HepG2 (cell line): ENCODE results near the gene CTSW. TPM values are rescaled to one million over a fixed set of nuclear protein-coding genes. Genes with fewer than 3 reads are reported as not detected.

Experiments used
- CBX1 ChIP-seq: IDR thresholded peaks from one replicate; pipeline ENCODE4 v1.6.1; 2016; ENCODE audit warnings: antibody characterized with exemption, low read depth
- HDAC6 ChIP-seq: fragments of 200-600 bp; sonication (generic); IDR thresholded peaks from 2 replicates; pipeline ENCODE4 v1.7.0; 2017; ENCODE audit warnings: mild to moderate bottlenecking, antibody characterized with exemption, low read length, low read depth
- HNRNPK ChIP-seq: fragments of 200-400 bp; formaldehyde crosslinking; IDR thresholded peaks from 2 replicates; pipeline ENCODE4 v1.6.1; 2018; ENCODE audit warnings: low read length, low read depth, moderate library complexity, mild to moderate bottlenecking; ENCODE audit not compliant: poor library complexity, severe bottlenecking
- JARID2 ChIP-seq: sonication (generic); formaldehyde crosslinking; IDR thresholded peaks from 2 replicates; pipeline ENCODE4 v1.8.1; 2023; ENCODE audit warnings: missing genetic modification reagents, inconsistent platforms; ENCODE audit not compliant: insufficient replicate concordance
- JUND ChIP-seq: sonication (generic); formaldehyde crosslinking; IDR thresholded peaks from 2 replicates; pipeline ENCODE4 v1.8.0; 2022; ENCODE audit warnings: mild to moderate bottlenecking, missing genetic modification reagents
- KDM4B ChIP-seq: sonication (generic); formaldehyde crosslinking; IDR thresholded peaks from 2 replicates; pipeline ENCODE4 v1.4.0; 2020; ENCODE audit warnings: missing genetic modification reagents
- KLF9 ChIP-seq: IDR thresholded peaks from 2 replicates; pipeline ENCODE4 v1.6.1; 2016; ENCODE audit warnings: low read depth
- MATR3 ChIP-seq: sonication (generic); formaldehyde crosslinking; IDR thresholded peaks from 2 replicates; pipeline ENCODE4 v1.4.0; 2020; ENCODE audit warnings: missing genetic modification reagents
- MEF2D ChIP-seq: sonication (generic); formaldehyde crosslinking; IDR thresholded peaks from 2 replicates; pipeline ENCODE4 v1.5.1; 2020; ENCODE audit warnings: mild to moderate bottlenecking, missing genetic modification reagents
- PAX8 ChIP-seq: sonication (generic); formaldehyde crosslinking; IDR thresholded peaks from 2 replicates; pipeline ENCODE4 v1.8.0; 2022; ENCODE audit warnings: mild to moderate bottlenecking, missing genetic modification reagents, borderline replicate concordance
- RELA ChIP-seq: sonication (generic); formaldehyde crosslinking; IDR thresholded peaks from 2 replicates; pipeline ENCODE4 v1.4.0; 2020; ENCODE audit warnings: missing genetic modification reagents
- SETDB1 ChIP-seq: sonication (generic); formaldehyde crosslinking; IDR thresholded peaks from 2 replicates; pipeline ENCODE4 v1.5.1; 2020; ENCODE audit warnings: missing genetic modification reagents, mild to moderate bottlenecking, borderline replicate concordance
- SMAD3 ChIP-seq: sonication (generic); formaldehyde crosslinking; IDR thresholded peaks from 2 replicates; pipeline ENCODE4 v1.4.0; 2020; ENCODE audit warnings: missing genetic modification reagents
- TBP ChIP-seq: sonication (generic); formaldehyde crosslinking; IDR thresholded peaks from 2 replicates; pipeline ENCODE4 v1.5.0; 2020; ENCODE audit warnings: missing genetic modification reagents
- ZNF550 ChIP-seq: sonication (generic); formaldehyde crosslinking; IDR thresholded peaks from 2 replicates; pipeline ENCODE4 v1.4.0; 2020; ENCODE audit warnings: mild to moderate bottlenecking, missing genetic modification reagents, borderline replicate concordance
- ZNF75D ChIP-seq: sonication (generic); formaldehyde crosslinking; IDR thresholded peaks from 2 replicates; pipeline ENCODE4 v1.8.1; 2023; ENCODE audit warnings: missing genetic modification reagents, mild to moderate bottlenecking, borderline replicate concordance
- ZNF761 ChIP-seq: sonication (generic); formaldehyde crosslinking; conservative IDR thresholded peaks from 2 replicates; pipeline ENCODE4 v1.4.0; 2020; ENCODE audit warnings: mild to moderate bottlenecking, missing genetic modification reagents
- ZNF788 ChIP-seq: sonication (generic); formaldehyde crosslinking; IDR thresholded peaks from 2 replicates; pipeline ENCODE4 v1.5.0; 2020; ENCODE audit warnings: mild to moderate bottlenecking, missing genetic modification reagents, borderline replicate concordance
- ZSCAN25 ChIP-seq: sonication (generic); formaldehyde crosslinking; IDR thresholded peaks from 2 replicates; pipeline ENCODE4 v1.8.0; 2022; ENCODE audit warnings: mild to moderate bottlenecking, missing genetic modification reagents
- polyA plus RNA-seq, 8 experiments: library from polyadenylated mRNA; depleted of rRNA in 3 of 8; stranded (reverse) in 7 of 8; unstranded in 1 of 8; fragments of >200 nt; fragmentation: Illumina TruSeq in 4 of 8; extraction: Trizol in 4 of 8; gene quantifications; 2 replicates each; pipeline versions ENCODE4 v1.2.1 to v1.2.3, GENCODE V29; 2011 to 2016; ENCODE audit warnings: low read depth in 4 of 8, missing spikeins in 1 of 8, mixed read lengths in 1 of 8; ENCODE audit not compliant: insufficient read depth in 1 of 8
- total RNA-seq, 5 experiments: library from RNA; depleted of rRNA; stranded (reverse); fragments of >200 nt; fragmentation: Illumina TruSeq; extraction: Trizol; gene quantifications; 2 replicates each; pipeline ENCODE4 v1.2.3, GENCODE V29; 2016; ENCODE audit warnings: low read depth in 1 of 5
- TF ChIP-seq, protein P1 (sequence below): sonication (generic); formaldehyde crosslinking; conservative IDR thresholded peaks from 2 replicates; pipeline ENCODE4 v1.8.0; 2022; ENCODE audit warnings: low read depth, missing genetic modification reagents
- TF ChIP-seq, protein P2 (sequence below): sonication (generic); formaldehyde crosslinking; IDR thresholded peaks from 2 replicates; pipeline ENCODE4 v1.5.1; 2020; ENCODE audit warnings: missing genetic modification reagents, mild to moderate bottlenecking, borderline replicate concordance
- TF ChIP-seq, protein P3 (sequence below): fragments of 450-650 bp; IDR thresholded peaks from 2 replicates; pipeline ENCODE4 v1.6.1; 2016
- TF ChIP-seq, protein P4 (sequence below): sonication (generic); formaldehyde crosslinking; IDR thresholded peaks from 2 replicates; pipeline ENCODE4 v1.8.0; 2022; ENCODE audit warnings: missing genetic modification reagents, mild to moderate bottlenecking, inconsistent platforms, borderline replicate concordance
- TF ChIP-seq, protein P5 (sequence below): sonication (generic); formaldehyde crosslinking; IDR thresholded peaks from 2 replicates; pipeline ENCODE4 v1.4.0; 2020; ENCODE audit warnings: mild to moderate bottlenecking, low read depth, missing genetic modification reagents

The CTSW gene
- total and polyA plus RNA-seq, 2 of the 13 experiments (the other 11 are each of a cell fraction or from before 2014, with no cell fraction given) = 0.09 TPM; not detected in 1

DNA sequence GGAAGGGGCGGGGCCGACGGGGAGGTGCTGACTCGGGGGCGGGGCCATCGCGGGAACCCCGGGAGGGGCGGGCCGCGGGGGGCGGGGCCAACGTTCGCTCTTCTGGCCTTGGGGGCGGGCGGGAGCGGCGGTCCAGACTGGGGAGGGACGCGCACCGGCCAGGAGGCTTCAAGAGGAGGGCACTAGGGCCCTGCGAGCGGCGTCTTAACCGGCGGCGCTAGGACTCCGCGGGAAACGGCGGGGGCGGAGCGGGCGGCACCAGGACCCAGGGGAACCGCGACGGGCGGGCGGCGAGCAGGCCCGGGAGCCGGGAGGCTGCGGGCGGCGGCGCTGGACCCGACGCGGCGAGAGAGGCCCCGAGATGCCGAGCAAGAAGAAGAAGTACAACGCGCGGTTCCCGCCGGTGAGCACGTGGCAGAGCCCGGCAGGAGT, 39.5 kb downstream of the CTSW start, which contains the start of gene DRAP1 (continued):
- TF ChIP-seq ZNF550 = 0 out of 2 replicates have a peak, but pooled peaks have one; percentile 71
- no peak; the same call in none of the 2 replicates for TF ChIP-seq RELA
- TF ChIP-seq, protein P1, sequence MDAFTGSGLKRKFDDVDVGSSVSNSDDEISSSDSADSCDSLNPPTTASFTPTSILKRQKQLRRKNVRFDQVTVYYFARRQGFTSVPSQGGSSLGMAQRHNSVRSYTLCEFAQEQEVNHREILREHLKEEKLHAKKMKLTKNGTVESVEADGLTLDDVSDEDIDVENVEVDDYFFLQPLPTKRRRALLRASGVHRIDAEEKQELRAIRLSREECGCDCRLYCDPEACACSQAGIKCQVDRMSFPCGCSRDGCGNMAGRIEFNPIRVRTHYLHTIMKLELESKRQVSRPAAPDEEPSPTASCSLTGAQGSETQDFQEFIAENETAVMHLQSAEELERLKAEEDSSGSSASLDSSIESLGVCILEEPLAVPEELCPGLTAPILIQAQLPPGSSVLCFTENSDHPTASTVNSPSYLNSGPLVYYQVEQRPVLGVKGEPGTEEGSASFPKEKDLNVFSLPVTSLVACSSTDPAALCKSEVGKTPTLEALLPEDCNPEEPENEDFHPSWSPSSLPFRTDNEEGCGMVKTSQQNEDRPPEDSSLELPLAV (CRISPR knock-in tag) = no peak
- TF ChIP-seq SETDB1 (CRISPR knock-in tag) = no peak
- TF ChIP-seq JARID2 (CRISPR knock-in tag) = peak; percentile 21
- TF ChIP-seq HNRNPK = peak; percentile 69
- TF ChIP-seq ZNF75D = no peak
- no peak for TF ChIP-seq MATR3 (CRISPR knock-in tag)
- TF ChIP-seq, protein P2, sequence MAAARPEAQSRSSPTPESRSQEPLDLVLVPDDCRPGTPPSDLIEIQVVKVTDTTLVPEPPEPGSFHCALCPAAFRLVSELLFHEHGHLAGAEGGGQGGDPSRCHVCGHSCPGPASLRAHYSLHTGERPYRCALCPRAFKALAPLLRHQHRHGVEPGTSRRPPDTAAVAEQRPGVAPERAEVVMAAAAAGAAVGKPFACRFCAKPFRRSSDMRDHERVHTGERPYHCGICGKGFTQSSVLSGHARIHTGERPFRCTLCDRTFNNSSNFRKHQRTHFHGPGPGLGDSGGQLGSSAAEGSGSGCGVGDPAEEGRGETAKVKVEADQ (CRISPR knock-in tag) = peak; percentile 77; the same call in 1 of the 2 replicates
- TF ChIP-seq, protein P3, sequence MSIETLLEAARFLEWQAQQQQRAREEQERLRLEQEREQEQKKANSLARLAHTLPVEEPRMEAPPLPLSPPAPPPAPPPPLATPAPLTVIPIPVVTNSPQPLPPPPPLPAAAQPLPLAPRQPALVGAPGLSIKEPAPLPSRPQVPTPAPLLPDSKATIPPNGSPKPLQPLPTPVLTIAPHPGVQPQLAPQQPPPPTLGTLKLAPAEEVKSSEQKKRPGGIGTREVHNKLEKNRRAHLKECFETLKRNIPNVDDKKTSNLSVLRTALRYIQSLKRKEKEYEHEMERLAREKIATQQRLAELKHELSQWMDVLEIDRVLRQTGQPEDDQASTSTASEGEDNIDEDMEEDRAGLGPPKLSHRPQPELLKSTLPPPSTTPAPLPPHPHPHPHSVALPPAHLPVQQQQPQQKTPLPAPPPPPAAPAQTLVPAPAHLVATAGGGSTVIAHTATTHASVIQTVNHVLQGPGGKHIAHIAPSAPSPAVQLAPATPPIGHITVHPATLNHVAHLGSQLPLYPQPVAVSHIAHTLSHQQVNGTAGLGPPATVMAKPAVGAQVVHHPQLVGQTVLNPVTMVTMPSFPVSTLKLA = no peak
- no peak for TF ChIP-seq TBP (CRISPR knock-in tag)
- TF ChIP-seq KDM4B = peak; percentile 96
- TF ChIP-seq MEF2D (CRISPR knock-in tag) = no peak; the same call in 1 of the 2 replicates
- peak; percentile 80; the same call in 1 of the 2 replicates for TF ChIP-seq KLF9
- peak; percentile 80 for TF ChIP-seq CBX1
- TF ChIP-seq SMAD3 (CRISPR knock-in tag) = peak; percentile 90
- TF ChIP-seq ZNF788 (CRISPR knock-in tag) = peak; percentile 98
- TF ChIP-seq PAX8 (CRISPR knock-in tag) = peak; percentile 79; the same call in 1 of the 2 replicates
- TF ChIP-seq, protein P4, sequence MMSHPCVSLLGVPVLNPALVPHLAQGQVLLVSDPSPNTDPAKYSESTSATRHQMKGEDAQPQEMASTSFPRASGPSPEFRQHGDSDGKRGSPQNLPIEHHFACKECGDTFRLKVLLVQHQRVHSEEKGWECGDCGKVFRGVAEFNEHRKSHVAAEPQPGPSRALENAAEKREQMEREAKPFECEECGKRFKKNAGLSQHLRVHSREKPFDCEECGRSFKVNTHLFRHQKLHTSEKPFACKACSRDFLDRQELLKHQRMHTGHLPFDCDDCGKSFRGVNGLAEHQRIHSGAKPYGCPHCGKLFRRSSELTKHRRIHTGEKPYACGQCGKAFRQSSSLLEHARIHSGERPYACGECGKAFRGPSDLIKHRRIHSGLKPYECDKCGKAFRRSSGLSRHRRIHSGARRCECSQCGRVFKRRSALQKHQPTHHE (CRISPR knock-in tag) = no peak
- no peak for TF ChIP-seq JUND
- TF ChIP-seq ZSCAN25 (CRISPR knock-in tag) = 0 out of 2 replicates have a peak, but pooled peaks have one; percentile 43
- TF ChIP-seq ZNF761 (CRISPR knock-in tag) = peak; percentile 57; the same call in 1 of the 2 replicates
- TF ChIP-seq, protein P5, sequence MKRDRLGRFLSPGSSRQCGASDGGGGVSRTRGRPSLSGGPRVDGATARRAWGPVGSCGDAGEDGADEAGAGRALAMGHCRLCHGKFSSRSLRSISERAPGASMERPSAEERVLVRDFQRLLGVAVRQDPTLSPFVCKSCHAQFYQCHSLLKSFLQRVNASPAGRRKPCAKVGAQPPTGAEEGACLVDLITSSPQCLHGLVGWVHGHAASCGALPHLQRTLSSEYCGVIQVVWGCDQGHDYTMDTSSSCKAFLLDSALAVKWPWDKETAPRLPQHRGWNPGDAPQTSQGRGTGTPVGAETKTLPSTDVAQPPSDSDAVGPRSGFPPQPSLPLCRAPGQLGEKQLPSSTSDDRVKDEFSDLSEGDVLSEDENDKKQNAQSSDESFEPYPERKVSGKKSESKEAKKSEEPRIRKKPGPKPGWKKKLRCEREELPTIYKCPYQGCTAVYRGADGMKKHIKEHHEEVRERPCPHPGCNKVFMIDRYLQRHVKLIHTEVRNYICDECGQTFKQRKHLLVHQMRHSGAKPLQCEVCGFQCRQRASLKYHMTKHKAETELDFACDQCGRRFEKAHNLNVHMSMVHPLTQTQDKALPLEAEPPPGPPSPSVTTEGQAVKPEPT (CRISPR knock-in tag) = no peak
- no peak for TF ChIP-seq HDAC6
